MCF 10A (cell line): ENCODE results near the gene C1orf35. TPM values are rescaled to one million over a fixed set of nuclear protein-coding genes. Genes with fewer than 3 reads are reported as not detected.

Source experiments
- BruUV-seq: library from RNA; stranded (reverse); fragments of 400-500 nt; replicated peaks from 2 replicates; lab custom pipeline; 2021; lab: Mats Ljungman, UMichigan
- CTCF ChIA-PET: fragments of 300-600 bp; sonication (Branson Sonifier 250); formaldehyde crosslinking; extraction: SDS; loops from one replicate; lab custom pipeline; 2021; ENCODE audit warnings: antibody characterized with exemption, inconsistent platforms; lab: Yijun Ruan, JAX
- POLR2A ChIA-PET: fragments of 300-600, 350-650 bp; sonication (Branson Sonifier 250); formaldehyde crosslinking; extraction: SDS; loops from one replicate; lab custom pipeline; 2020; ENCODE audit warnings: antibody characterized with exemption, inconsistent platforms; lab: Yijun Ruan, JAX
- DNase-seq: peaks from one replicate; pipeline ENCODE4 v3.0.0-alpha.2; 2018; ENCODE audit not compliant: unreplicated experiment
- H3K27ac Mint-ChIP-seq: one replicate; pipeline ENCODE4 v1.8.0; 2022; ENCODE audit warnings: mild to moderate bottlenecking, low read depth, mixed read lengths; ENCODE audit not compliant: unreplicated experiment
- H3K27me3 Mint-ChIP-seq: one replicate; pipeline ENCODE4 v1.8.0; 2022; ENCODE audit warnings: mixed read lengths; ENCODE audit not compliant: insufficient read depth, unreplicated experiment
- H3K36me3 Mint-ChIP-seq: one replicate; pipeline ENCODE4 v1.8.0; 2022; ENCODE audit warnings: mild to moderate bottlenecking, moderate library complexity, mixed read lengths; ENCODE audit not compliant: insufficient read depth, unreplicated experiment
- H3K4me1 Mint-ChIP-seq: one replicate; pipeline ENCODE4 v1.8.0; 2022; ENCODE audit warnings: mixed read lengths; ENCODE audit not compliant: insufficient read depth, unreplicated experiment
- H3K4me3 Mint-ChIP-seq: one replicate; pipeline ENCODE4 v1.8.0; 2022; ENCODE audit warnings: mild to moderate bottlenecking, moderate library complexity, mixed read lengths; ENCODE audit not compliant: unreplicated experiment
- H3K9me3 Mint-ChIP-seq: one replicate; pipeline ENCODE4 v1.8.0; 2022; ENCODE audit warnings: mixed read lengths; ENCODE audit not compliant: unreplicated experiment
- intact Hi-C: fragments of 100-400 bp; cut with micrococcal nuclease; formaldehyde crosslinking; loops from 2 replicates; pipeline ENCODE4 v1.14.1; 2022
- total RNA-seq: library from RNA; stranded (reverse); gene quantifications from 2 replicates; pipeline ENCODE4 v1.2.3, GENCODE V29; 2022
- TF ChIP-seq, protein P1 (sequence below): fragments of 200-600 bp; IDR thresholded peaks from one replicate; pipeline ENCODE4 v1.8.0; 2022; ENCODE audit warnings: antibody characterized with exemption, mild to moderate bottlenecking; ENCODE audit not compliant: unreplicated experiment

The C1orf35 gene
- total RNA-seq, 1 experiment from 2014 or later, result 49.2 TPM

GRCh38 chr1:228072658-228073043 lies 30.5 kb downstream of the C1orf35 start:
- intact Hi-C loops, result loop anchor here (5.0 kb wide), 2 partner anchors 265 to 310 kb away; no protein-coding TSS in a partner anchor
- DNase-seq, result no peak
- BruUV-seq, result no TSS peak
- ChIA-PET CTCF (interaction anchor here (0.6 to 3.2 kb wide), 5 partner anchors 19 to 1035 kb away, joined by 3 to 37 read pairs (median 5); no protein-coding TSS in a partner anchor), POLR2A (interaction anchor here (0.6 kb wide), 2 partner anchors 343 to 589 kb away, joined by 3 to 4 read pairs; no protein-coding TSS in a partner anchor)
- Mint-ChIP-seq H3K27ac (no peak overlapping the region), H3K4me1 (peaks cover 5% of the 10 kb centered on the region), H3K27me3 (peaks cover 16% of the 10 kb centered on the region), H3K9me3 (no peaks in the 10 kb centered on the region), H3K4me3 (no peak overlapping the region), H3K36me3 (peaks cover 6% of the 10 kb centered on the region)
- TF ChIP-seq, protein P1, sequence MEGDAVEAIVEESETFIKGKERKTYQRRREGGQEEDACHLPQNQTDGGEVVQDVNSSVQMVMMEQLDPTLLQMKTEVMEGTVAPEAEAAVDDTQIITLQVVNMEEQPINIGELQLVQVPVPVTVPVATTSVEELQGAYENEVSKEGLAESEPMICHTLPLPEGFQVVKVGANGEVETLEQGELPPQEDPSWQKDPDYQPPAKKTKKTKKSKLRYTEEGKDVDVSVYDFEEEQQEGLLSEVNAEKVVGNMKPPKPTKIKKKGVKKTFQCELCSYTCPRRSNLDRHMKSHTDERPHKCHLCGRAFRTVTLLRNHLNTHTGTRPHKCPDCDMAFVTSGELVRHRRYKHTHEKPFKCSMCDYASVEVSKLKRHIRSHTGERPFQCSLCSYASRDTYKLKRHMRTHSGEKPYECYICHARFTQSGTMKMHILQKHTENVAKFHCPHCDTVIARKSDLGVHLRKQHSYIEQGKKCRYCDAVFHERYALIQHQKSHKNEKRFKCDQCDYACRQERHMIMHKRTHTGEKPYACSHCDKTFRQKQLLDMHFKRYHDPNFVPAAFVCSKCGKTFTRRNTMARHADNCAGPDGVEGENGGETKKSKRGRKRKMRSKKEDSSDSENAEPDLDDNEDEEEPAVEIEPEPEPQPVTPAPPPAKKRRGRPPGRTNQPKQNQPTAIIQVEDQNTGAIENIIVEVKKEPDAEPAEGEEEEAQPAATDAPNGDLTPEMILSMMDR, result no peak

GRCh38 chr1:228071839-228072657 lies 31.1 kb downstream of the C1orf35 start:
- CTCF ChIA-PET, result interaction anchor here (0.7 to 3.2 kb wide), 3 partner anchors 69 to 1036 kb away, joined by 3 to 37 read pairs (median 26); no protein-coding TSS in a partner anchor
- intact Hi-C loops, result loop anchor here (5.0 kb wide), 2 partner anchors 265 to 310 kb away; no protein-coding TSS in a partner anchor
- TF ChIP-seq, protein P1, result peak; percentile 8
- Mint-ChIP-seq H3K36me3 (peaks cover 2% of the 10 kb centered on the region), H3K4me3 (no peak overlapping the region), H3K27me3 (peaks cover 22% of the 10 kb centered on the region), H3K9me3 (no peaks in the 10 kb centered on the region), H3K27ac (no peak overlapping the region), H3K4me1 (peaks cover 5% of the 10 kb centered on the region)
- DNase-seq, result no peak
- BruUV-seq, result no TSS peak
- POLR2A ChIA-PET, result no interaction called here

GRCh38 chr1:228070851-228071250 lies 32.3 kb downstream of the C1orf35 start:
- Mint-ChIP-seq H3K36me3 (no peaks in the 10 kb centered on the region), H3K4me3 (no peak overlapping the region), H3K4me1 (peaks cover 2% of the 10 kb centered on the region), H3K9me3 (no peaks in the 10 kb centered on the region), H3K27ac (no peak overlapping the region), H3K27me3 (peaks cover 32% of the 10 kb centered on the region)
- intact Hi-C loops, result loop anchor here (5.0 kb wide), 2 partner anchors 264 to 309 kb away; no protein-coding TSS in a partner anchor
- BruUV-seq, result no TSS peak
- CTCF ChIA-PET, result no interaction called here
- TF ChIP-seq, protein P1, result no peak
- DNase-seq, result no peak
- POLR2A ChIA-PET, result no interaction called here

- no peak for DNase-seq
- H3K4me3 Mint-ChIP-seq, result no peak overlapping the region
- H3K4me1 Mint-ChIP-seq, result no peaks in the 10 kb centered on the region
- no peaks in the 10 kb centered on the region for H3K9me3 Mint-ChIP-seq
- TF ChIP-seq, protein P1, result no peak
- H3K27me3 Mint-ChIP-seq, result peaks cover 32% of the 10 kb centered on the region
- ChIA-PET POLR2A (no interaction called here), CTCF (no interaction called here)
- intact Hi-C loops, result loop anchor here (5.0 kb wide), 2 partner anchors 263 to 308 kb away; no protein-coding TSS in a partner anchor
- no peak overlapping the region for H3K27ac Mint-ChIP-seq
- BruUV-seq, result no TSS peak
- H3K36me3 Mint-ChIP-seq, result no peaks in the 10 kb centered on the region
Observed at GRCh38 chr1:228070173-228070572, 33.0 kb downstream of the C1orf35 start.
